Activated T-cell treated with anti-CD3 and anti-CD28 coated beads for 4 hours (primary cell): ENCODE results near the gene SLC7A6OS.
"Not testable (repeated sequence)": the region's sequence is repeated elsewhere in the genome, so short reads cannot be mapped to it uniquely, and the experiment has no call there.

Source experiments
- DNase-seq: peaks from one replicate; pipeline ENCODE4 v3.0.0-alpha.2; 2020

SLC7A6OS gene

DNA sequence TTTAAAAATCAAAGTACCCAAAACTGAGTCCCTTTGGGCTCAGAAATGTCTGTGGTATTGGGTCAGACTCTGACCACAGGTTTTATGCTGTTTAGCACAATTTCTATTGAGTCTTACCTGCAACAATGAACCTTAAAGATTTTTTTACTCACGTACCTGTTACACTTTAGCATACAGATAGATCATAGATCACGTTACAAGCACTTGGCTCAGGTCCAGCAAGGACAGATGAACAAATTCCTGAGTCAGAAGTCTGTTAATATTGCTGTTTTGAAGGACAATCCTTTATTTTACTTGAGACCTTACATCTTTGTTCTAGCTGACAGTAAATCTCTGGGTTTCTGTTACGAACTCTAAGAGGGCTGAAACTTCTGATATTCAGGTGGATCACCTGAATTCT is 12.8 kb downstream of the SLC7A6OS start:
- DNase-seq: no peak

DNA sequence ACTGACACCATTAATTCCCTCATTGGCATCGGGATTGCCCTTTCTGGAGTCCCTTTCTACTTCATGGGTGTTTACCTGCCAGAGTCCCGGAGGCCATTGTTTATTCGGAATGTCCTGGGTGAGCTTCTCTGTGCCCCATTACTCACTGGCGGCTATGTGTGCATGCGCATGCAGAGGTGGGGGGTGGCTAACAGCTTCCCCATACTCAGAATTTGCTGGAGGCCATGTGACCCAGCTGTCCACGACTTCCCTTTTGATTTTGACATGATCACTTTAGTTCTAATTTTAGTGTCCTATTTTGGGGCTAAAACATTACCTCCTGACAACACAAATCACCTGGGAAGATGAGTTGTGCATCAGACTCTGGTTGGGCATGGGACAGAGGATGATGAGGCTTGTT is 14.1 kb downstream of the SLC7A6OS start:
- DNase-seq: no peak

DNA sequence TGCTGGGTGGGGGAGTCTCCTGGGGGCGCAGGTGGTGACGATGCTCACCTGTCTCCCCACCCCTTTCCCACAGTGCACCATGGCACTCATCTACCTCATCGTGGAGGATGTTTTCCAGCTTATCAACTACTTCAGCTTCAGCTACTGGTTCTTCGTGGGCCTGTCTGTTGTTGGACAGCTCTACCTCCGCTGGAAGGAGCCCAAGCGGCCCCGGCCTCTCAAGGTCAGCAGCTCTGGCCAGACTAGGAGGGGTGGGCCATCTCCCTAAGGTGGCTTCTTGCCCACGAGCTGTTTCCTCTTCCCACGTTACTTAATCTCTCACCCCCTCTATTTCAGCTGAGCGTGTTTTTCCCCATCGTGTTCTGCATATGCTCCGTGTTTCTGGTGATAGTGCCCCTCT is 14.5 kb downstream of the SLC7A6OS start:
- DNase-seq: no peak

DNA sequence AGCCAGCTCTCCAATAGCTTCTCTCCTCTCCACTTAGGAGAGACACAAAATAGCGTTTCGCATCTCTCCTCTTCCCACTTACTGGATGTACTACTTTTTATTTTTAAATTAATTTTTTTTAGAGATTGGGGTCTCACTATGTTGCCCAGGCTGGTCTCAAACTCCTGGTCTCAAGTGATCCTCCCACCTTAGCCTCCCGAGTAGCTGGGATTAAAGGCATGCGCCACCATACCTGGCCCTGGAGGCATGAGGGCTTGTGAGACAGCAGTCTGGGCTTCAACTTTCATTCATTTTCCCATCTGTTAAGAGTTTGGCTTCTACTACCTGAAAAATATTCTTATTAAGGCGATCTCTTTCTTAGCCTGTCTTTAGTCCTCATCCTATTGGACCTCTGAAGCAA is 18.3 kb downstream of the SLC7A6OS start:
- no peak for DNase-seq

DNA sequence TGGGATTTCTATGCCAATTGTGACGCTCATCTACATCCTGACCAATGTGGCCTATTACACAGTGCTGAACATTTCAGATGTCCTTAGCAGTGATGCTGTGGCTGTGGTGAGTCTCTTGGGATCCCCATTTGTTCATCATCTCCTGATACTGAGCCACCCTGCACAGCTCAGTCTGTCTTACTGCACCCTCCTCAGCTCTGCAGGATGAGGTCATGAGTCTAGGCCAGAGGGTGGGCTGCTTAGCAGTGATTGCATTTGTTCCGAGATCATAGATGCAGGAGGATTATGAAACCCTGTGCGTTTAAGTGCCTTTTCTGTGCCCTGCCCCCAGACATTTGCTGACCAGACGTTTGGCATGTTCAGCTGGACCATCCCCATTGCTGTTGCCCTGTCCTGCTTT is 19.5 kb downstream of the SLC7A6OS start:
- no peak for DNase-seq

DNA sequence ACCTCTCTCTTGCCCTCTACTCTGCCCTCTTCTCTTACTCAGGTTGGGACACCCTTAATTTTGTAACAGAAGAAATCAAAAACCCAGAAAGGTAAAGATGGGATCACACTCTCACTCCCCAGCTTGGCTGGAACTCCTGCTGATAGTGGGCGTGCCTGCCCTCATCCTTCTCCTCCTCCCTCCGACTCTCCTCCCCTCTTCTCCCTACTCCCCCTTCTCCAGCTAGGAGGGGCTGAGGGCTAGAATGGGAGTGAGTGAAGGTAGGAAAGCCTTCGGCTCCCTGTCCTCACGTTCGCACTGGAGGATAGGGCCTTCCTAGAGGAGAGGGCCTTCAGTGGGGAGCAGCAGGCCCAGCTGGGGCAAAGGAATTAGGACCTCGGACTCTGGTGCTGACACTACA is 20.3 kb downstream of the SLC7A6OS start:
- no peak for DNase-seq

DNA sequence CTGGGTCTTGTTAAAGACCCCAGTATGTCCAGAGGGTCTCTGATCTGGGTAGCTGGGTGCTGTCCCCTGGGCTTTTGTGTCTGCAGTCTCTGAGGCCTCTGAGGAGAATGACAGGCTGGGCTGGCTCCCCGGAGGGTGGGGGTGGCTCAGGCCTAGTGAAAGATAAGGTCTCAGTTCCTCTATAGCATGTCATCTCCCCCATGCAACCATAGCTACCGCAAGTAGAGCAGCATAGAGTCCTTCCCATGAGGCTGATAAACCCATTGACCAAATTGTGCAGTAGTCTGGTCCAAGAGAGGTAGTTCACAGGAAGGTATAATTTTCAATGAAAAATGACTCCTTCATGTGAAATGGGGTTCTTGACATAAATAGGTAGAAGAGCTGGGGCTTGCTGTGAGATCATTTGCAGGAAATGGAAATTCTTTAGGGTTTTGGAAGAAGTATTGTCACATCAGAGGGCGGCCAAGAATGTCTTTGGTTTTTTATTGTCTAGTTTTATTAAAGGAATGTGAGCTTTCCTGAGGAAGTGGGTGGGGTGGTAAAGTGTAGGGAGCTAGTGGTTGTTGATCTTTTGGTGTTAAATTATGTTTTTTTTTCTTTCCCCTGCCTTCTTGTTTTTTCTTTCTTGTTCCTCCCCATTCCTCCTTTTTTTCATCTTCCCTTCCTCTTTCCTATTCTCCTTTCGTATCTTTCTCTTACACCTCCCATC is 21.0 kb downstream of the SLC7A6OS start:
- DNase-seq: no peak

DNA sequence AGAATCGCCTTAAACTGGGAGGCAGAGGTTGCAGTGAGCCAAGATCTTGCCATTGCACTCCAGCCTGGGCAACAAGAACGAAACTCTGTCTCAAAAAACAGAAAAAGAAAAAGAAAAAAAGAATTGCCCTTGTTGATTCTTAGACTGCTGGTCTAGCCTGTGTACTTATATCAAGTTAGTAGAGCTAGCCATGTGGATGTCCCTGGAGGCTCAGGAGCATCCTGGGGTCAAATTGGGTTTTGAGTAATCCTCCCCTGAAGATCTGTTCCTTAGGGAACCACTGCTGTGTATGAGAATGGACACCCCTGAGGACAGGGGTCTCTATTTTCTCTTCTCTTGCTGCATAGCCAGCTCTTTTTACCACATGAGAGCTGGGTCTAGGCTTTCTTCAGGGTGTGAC is 21.5 kb downstream of the SLC7A6OS start:
- DNase-seq: no peak

DNA sequence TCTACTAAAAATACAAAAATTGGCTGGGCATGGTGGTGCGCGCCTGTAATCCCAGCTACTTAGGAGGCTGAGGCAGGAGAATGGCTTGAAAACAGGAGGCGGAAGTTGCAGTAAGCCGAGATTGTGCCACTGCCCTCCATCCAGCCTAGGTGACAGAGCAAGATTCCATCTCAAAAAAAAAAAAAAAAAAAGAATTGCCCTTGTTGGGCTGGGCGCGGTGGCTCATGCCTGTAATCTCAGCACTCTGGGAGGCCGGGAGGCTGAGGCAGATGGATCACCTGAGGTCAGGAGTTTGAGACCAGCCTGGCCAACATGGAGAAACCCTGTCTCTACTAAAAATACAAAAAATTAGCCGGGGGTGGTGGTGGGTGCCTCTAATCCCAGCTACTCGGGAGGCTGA is 21.9 kb downstream of the SLC7A6OS start:
- DNase-seq: not testable (repeated sequence)

DNA sequence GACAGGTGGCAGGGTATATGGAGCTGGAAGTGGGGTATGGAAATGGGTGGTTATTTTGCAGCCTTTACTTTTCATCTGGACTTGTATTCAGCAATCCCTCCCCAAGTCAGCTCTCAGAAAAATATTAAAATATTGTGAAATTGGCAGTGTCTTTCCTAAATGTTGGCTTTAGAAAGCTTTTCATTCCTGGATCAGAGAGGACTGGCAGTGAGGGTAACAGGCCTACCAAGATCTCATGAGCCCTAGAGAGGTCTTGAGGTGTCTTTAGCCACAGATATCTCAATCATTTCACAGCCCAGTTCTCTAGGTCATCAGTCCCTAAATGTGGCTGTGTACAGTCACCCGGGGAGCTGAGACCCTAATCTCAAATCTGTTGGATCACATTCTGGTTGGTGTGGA is 22.5 kb downstream of the SLC7A6OS start:
- no peak for DNase-seq

DNA sequence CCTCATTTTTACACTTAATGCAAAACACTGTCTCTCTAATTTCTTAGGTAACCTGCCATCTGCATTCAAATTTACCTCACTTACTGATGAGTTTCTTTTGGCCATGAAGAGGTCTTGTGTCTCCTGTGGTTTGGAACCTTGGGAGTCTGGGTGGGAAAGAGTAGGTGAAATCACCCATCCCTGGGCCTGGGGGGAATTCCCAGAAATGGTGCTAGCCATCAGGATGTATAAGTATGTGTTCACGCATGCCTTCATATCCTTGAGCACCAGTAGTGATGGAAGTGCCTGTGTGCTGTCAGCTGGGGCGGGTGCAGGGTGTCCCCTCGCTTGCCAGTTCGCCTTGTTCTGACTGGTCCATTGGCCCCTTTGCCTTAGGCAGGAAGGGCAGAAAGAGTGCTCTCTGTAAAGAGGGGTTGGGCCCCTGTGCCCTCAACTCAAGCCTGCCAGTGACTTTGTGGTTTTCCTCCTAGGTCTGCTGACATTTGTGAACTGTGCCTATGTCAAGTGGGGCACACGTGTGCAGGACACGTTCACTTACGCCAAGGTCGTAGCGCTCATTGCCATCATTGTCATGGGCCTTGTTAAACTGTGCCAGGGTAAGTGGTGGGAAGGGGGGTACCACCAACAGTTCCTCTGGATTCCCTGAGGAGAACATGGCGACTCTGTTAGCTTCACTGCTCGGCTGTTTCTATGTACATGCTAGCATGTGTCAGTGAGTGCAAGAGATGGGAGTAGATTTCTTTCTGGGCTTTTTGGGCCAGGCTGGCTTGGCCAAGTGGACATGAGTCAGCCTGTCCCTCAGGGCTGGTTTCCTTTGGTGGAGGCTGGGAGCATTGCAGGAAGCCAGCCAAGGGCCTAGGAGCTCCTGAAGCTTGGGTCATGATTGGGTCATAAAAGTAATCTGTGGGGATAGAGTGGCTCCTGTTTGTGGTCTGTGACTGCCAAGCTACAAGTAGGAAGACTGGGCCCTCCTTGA is 23.2 kb downstream of the SLC7A6OS start:
- DNase-seq: no peak

DNA sequence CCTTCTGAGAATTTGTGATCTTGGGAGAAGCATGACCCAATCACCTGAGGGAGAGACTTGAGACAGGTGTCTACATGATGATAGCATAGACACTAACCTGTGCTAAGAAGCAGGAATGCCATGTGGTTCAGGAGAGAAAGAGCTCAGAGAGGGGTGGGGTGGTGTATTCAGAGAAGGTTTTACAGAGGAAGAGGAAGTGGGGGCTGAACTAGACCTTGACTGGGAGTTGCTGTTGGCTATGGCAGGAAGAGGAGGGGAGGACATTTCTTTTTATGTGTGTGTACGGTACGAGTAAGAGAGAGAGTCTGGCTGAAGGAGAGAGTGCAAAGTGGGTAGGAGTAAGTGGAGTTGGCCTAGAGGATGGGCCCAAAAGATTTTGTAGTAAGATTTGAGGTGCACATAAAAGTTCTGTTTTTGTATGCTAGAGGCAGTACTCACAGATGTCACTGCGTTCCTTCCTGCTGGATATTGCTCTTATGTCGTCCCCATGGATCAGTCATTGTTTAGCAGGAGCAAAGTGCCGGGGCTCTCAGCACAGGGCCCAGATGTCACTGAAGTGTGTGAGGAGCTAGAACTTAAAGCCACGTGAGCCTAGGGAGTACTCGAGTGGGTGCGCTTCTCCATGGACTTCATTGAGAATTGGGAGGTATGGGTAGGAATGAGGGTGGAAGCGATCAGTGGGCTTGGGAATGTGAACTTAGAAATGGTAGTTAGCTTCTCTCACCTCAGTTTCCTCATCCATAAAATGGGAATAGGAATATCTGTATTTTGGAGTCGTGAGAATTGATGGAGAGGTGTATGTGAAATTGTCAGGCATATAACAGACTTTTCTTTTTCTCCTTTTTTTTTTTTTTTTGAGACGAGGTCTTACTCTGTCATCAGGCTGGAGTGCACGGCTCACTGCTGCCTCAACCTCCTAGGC is 24.3 kb downstream of the SLC7A6OS start:
- no peak for DNase-seq

DNA sequence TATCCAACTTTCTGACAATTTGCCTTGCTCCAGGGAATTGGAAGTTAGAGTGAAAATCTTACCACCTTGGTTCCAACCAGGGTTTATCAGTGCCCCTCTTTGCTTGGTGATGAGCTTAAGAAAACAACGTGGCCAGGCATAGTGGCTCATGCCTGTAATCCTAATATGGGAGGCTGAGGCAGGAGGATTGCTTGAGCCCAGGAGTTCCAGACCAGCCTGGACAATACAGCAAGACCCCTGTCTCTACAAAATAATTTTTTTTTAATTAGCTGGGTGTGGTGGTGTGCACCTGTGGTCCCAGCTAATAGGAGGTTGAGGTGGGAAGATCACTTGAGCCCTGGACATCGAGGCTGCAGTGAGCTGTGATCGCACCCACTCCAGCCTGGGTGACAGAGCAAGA is 25.1 kb downstream of the SLC7A6OS start:
- DNase-seq: no peak

DNA sequence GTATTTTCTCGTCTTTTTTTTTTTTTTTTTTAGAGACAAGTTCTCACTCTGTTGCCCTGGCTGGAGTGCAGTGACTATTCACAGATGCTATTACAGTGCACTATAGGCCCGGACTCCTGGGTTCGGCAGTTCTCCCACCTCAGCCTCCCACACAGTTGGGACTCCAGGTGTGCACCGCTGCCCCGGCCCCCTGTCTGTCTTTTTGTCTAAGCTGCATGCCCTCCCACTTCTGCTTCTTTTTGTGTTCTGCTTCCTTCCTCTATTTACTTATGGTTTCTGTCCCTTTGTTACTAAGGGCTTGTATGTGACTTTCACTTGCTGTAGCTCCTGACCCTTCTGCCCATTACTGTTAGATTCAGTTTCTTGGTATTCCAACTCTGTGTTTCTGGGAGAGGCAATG is 25.9 kb downstream of the SLC7A6OS start:
- DNase-seq: no peak

DNA sequence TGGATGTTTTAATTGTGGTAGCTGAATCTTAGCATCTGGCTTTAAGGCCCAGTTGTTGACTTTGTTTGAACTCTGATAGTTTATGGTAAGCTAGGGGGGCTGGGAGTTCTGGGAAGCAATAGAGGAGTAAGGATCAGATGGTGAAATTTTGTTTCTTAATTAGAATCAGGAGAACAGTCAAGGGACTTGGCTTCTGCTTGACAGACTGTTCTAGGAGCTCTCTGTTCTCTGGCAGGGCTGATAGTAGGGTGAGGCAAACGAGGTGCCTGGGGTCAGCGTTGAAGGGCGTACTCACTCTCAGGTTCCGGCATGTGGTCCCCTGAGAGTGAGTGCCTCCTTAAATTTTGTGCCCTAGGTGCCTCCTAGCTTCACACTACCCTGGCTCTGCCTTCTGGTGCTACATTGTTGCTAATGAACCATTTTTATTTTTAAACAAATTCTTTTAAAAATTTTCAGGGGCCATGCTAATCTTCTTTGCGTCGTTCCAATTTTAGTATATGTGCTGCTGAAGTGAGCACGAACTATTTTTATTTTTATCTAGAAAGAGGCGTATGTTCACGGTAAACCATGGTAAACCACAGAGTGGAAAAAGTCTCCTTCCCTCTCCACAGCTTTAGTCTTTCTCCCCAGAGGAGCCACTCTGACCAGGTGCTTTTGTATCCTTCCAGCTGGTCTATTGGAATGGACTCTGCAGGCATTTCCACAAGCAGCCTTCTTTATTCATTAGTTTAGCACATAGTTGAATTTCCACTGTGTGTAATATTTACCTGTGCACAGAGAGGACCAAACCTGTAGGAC is 26.7 kb downstream of the SLC7A6OS start:
- no peak for DNase-seq

DNA sequence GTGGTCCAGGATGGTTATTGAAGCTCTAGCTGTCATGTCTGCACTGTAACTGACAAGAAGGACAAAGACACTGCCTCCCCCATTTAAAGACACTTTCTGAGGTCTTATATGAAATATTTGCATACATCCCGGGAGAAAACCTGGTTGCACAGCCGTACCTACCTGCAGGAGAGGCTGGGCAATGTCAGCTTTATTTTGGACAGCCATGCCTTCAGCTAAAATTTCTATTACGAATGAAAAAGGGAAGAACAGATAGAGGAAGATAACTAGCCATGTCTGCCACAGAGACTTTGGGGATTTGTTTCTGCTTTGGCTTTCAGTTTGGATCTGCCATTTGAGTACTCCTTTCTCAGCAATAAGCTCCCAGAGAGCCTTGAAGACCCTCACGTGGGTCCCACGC is 27.4 kb downstream of the SLC7A6OS start:
- no peak for DNase-seq

DNA sequence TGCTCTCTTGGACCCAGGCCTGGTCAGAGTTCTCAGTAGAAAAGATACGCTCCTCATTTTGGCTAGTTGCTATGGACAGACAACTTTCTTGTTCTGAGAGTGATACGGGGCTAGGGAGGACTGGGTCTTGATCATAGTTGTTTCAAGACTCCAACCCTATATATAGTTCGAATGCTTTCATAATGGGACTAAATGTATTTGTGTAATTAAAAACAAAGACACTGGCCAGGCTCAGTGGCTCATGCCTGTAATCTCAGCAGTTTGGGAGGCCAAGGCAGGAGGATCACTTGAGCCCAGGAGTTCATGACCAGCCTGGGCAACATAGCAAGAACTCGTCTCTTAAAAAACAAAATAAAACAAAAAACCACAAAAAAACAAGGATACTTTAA is 28.7 kb downstream of the SLC7A6OS start:
- no peak for DNase-seq

DNA sequence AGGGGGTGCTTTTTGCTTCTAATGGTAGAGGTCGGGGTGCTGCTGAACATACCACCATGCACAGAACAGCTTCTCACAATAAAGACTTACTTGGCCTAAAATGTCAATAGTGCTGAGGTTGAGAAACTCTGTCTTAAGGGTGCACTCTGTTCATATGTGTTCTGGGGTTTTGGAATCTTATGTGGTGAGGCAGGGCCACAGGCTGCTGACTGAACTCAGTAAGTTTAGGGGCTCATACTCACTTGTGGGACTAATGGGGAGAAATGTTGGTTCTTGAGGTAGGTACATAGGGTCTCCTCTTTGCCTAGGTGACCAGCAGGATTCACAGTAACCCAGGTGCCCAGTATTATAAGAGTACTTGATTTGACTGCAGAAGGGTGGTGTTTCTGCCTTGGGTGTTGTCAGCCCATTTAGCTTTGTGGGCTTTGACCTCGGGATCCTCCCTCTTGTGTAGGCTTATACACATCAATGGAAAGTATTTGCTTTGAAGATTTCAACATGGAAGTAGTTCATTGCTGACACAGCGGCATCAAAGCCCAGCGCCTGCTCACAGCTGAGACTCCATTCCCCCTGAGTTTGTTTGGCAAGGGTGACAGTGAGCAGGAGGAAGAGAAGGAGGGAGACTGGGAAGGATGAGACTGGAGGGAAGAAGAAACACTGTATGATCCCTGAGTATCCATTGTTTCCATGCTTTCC is 29.2 kb downstream of the SLC7A6OS start:
- DNase-seq: no peak

DNA sequence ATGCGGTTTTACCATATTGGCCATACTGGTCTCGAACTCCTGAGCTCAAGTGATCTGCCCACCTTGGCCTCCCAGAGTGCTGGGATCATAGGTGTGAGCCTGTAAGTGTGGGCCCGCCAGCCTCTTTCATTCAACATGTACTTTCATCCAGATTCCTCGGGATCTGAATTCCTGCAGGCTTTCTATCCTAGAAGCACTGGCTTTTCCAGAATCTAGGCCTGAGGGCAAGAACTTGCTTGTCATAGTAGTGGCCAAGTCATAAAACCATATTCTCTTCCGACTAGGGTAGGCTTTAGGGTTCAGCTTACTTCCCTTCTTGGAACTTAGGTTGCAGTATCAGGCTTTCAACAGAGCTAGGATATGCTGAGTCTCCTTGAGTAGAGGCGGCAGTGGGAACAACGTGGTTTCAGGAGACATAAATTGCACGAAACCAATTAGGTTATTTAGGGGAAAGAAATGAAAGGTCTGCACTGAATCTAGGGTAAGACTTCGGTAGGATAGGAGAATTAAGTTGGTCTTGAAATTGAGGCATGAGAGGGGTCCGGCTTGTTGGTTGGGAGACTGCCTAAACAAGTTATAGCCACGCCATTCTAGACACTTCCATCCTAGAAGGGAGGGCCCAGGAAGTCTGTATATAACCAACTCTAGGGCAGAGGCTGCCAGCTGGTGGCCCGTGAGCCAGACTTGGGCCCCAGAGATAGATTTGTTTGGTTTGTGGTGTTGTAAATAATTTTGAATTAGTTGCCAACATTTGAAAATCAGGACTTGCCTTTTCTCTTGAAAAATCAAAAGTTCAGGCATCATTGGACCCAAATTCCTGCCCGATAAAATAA is 30.8 kb downstream of the SLC7A6OS start:
- no peak for DNase-seq

DNA sequence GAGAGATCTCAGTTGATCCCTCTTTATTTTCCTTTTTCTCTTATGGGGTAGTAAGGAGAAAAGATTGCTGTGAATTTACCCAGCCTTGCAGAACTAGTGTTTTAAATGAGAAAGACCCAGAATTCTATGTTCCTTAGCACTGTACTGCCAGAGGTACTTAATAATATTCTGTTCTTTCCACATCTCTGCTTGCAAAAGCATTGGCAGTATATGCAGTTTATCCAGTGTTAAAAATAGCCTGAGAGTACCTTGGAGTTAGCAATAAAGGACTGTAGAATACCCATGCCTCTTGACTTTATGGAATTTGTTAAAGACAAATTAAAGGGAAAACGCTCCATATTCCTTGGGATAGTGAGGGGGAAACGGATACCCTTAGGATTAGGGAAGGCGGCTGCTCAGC is 34.5 kb downstream of the SLC7A6OS start:
- no peak for DNase-seq
